Measurements from ENCODE around the gene PRDM1. TPM values are rescaled to one million over a fixed set of nuclear protein-coding genes. Genes with fewer than 3 reads are reported as not detected.

Gene PRDM1
- total RNA-seq, result 1.7 and 2.2 TPM in 2 replicates

DNA sequence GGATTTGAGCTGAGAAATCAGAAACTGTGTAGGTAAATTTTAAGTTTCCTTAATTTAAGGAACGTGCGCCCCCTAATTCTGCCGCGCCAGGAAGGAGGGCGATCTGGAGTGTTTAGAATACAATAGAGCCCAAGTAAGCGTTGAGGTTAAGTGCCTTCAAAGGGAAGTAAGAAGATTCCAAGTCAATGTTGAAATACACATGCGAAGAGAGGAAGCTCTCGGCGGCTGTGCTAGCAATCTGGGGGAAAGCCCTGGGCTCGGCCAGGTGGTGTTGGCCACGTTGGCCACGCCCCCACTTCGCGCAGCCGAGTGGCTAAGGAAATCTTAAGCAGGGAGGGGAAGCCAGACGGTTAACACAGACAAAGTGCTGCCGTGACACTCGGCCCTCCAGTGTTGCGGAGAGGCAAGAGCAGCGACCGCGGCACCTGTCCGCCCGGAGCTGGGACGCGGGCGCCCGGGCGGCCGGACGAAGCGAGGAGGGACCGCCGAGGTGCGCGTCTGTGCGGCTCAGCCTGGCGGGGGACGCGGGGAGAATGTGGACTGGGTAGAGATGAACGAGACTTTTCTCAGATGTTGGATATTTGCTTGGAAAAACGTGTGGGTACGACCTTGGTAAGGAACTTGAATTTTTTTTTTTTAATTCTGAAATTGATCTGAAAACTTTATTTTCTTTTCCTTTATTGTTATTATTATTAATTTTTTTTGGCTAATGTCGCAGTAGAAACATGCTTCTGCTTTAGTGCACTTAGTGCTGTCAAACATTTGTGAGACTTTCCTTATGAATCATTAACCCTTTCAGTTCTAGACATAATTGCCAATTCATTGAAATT is at the start of gene PRDM1:
PRDM1 (plus strand) TSS at position 353 of the 830 bp plus-strand sequence; CDS start at position 571, 218 bp downstream.

Other genes with a start within 250 kb of the PRDM1 start
- gene ATG5, start 239.4 kb downstream of the PRDM1 start, total RNA-seq, result 45.1 and 50.2 TPM in 2 replicates

Measured in articular chondrocyte of knee joint (primary cell).